SK-N-SH (cell line): ENCODE measurements around the gene PSMB2. TPM values are rescaled to one million over a fixed set of nuclear protein-coding genes. Genes with fewer than 3 reads are reported as not detected.

Experiments
- CTCF ChIA-PET: fragments of 300-600, 350-600 bp; formaldehyde crosslinking; extraction: SDS; loops from one replicate; lab custom pipeline; 2021; lab: Yijun Ruan, JAX
- POLR2A ChIA-PET: fragments of 350-600 bp; sonication (Branson Sonifier 250); formaldehyde crosslinking; extraction: SDS; loops from one replicate; lab custom pipeline; 2020; ENCODE audit warnings: antibody characterized with exemption, inconsistent platforms; lab: Yijun Ruan, JAX
- DNase-seq: peaks from one replicate; pipeline ENCODE4 v3.0.0; 2012
- H2AFZ ChIP-seq: fragments of 200-600 bp; sonication (generic); 2 replicates; pipeline ENCODE4 v1.8.1; 2016; ENCODE audit warnings: antibody characterized with exemption, mild to moderate bottlenecking, low read depth
- H3F3A ChIP-seq: fragments of 200-600 bp; sonication (generic); replicated peaks from 2 replicates; pipeline ENCODE3; 2016; ENCODE audit warnings: antibody characterized with exemption, mild to moderate bottlenecking; ENCODE audit not compliant: insufficient read depth
- H3K27ac ChIP-seq, 2 experiments: fragments of 200-500 bp in 1 of 2; fragments of 200-600 bp in 1 of 2; sonication (Bioruptor generic) in 1 of 2; sonication (generic), shearing (Covaris generic) in 1 of 2; 2 replicates each; pipeline versions ENCODE4 v1.5.1 to v1.6.1; 2014 to 2016; ENCODE audit warnings: low read depth in 2 of 2, inconsistent platforms in 1 of 2, low read length in 1 of 2, mild to moderate bottlenecking in 1 of 2, mixed read lengths in 1 of 2
- H3K27me3 ChIP-seq: fragments of 200-600 bp; sonication (generic), shearing (Covaris generic); 2 replicates; pipeline ENCODE4 v1.6.1; 2016; ENCODE audit warnings: mixed run types; ENCODE audit not compliant: insufficient read depth
- H3K36me3 ChIP-seq, 2 experiments: fragments of 200-500 bp in 1 of 2; fragments of 200-600 bp in 1 of 2; sonication (Bioruptor generic) in 1 of 2; sonication (generic) in 1 of 2; replicated peaks in 1 of 2; 2 replicates each; pipeline versions ENCODE3 to v1.5.1; 2014 to 2016; ENCODE audit warnings: low read length in 1 of 2, mild to moderate bottlenecking in 1 of 2; ENCODE audit not compliant: insufficient read depth in 2 of 2, control insufficient read depth in 1 of 2
- H3K4me1 ChIP-seq, 2 experiments: fragments of 200-500 bp in 1 of 2; fragments of 200-600 bp in 1 of 2; sonication (Bioruptor generic) in 1 of 2; sonication (generic), shearing (Covaris generic) in 1 of 2; 2 replicates each; pipeline versions ENCODE4 v1.5.1 to v1.6.1; 2014 to 2016; ENCODE audit warnings: low read depth in 1 of 2, low read length in 1 of 2, mixed run types in 1 of 2; ENCODE audit not compliant: insufficient read depth in 2 of 2, control insufficient read depth in 1 of 2
- H3K4me2 ChIP-seq: fragments of 200-600 bp; sonication (generic), shearing (Covaris generic); 2 replicates; pipeline ENCODE4 v1.6.1; 2017; ENCODE audit warnings: mixed run types
- H3K4me3 ChIP-seq, 2 experiments: fragments of 200-500 bp in 1 of 2; fragments of 200-600 bp in 1 of 2; sonication (Bioruptor generic) in 1 of 2; sonication (generic), shearing (Covaris generic) in 1 of 2; 2 replicates each; pipeline versions ENCODE4 v1.5.1 to v1.8.1; 2014 to 2016; ENCODE audit warnings: low read depth in 2 of 2, inconsistent platforms in 1 of 2, low read length in 1 of 2, mild to moderate bottlenecking in 1 of 2, mixed read lengths in 1 of 2, moderate library complexity in 1 of 2
- H3K79me2 ChIP-seq: fragments of 200-600 bp; sonication (generic); 2 replicates; pipeline ENCODE4 v1.8.1; 2017; ENCODE audit warnings: mild to moderate bottlenecking; ENCODE audit not compliant: insufficient read depth
- H3K9ac ChIP-seq: fragments of 200-600 bp; sonication (generic); 2 replicates; pipeline ENCODE4 v1.6.1; 2017; ENCODE audit warnings: mixed run types
- H3K9me2 ChIP-seq: fragments of 200-600 bp; sonication (generic); 2 replicates; pipeline ENCODE4 v1.6.1; 2017; ENCODE audit warnings: mixed run types
- H3K9me3 ChIP-seq: fragments of 200-600 bp; sonication (generic); 2 replicates; pipeline ENCODE4 v1.6.1; 2017; ENCODE audit warnings: mixed run types, mild to moderate bottlenecking, moderate library complexity
- H4K20me1 ChIP-seq: fragments of 200-600 bp; sonication (generic); 2 replicates; pipeline ENCODE4 v1.6.1; 2017; ENCODE audit warnings: mild to moderate bottlenecking, mixed run types; ENCODE audit not compliant: insufficient read depth
- CHD2 ChIP-seq: fragments of 150-350 bp; IDR thresholded peaks from 2 replicates; pipeline ENCODE4 v1.6.1; 2018; ENCODE audit warnings: low read length; ENCODE audit not compliant: partially characterized antibody
- ELF1 ChIP-seq: IDR thresholded peaks from 2 replicates; pipeline ENCODE4 v1.4.0; 2012
- EP300 ChIP-seq, 2 experiments: IDR thresholded peaks; 2 replicates each; pipeline versions ENCODE4 v1.4.0 to v1.6.1; 2012; ENCODE audit warnings: borderline replicate concordance in 1 of 2, low read depth in 1 of 2, low read length in 1 of 2
- FOXJ3 ChIP-seq: sonication (generic); formaldehyde crosslinking; IDR thresholded peaks from 2 replicates; pipeline ENCODE4 v1.5.1; 2020; ENCODE audit warnings: mild to moderate bottlenecking, missing genetic modification reagents
- IRF3 ChIP-seq: fragments of 150-350 bp; IDR thresholded peaks from 2 replicates; pipeline ENCODE4 v1.6.1; 2016; ENCODE audit warnings: mild to moderate bottlenecking, low read depth, low read length
- JUND ChIP-seq: IDR thresholded peaks from 2 replicates; pipeline ENCODE4 v1.4.0; 2012
- MAX ChIP-seq: IDR thresholded peaks from 2 replicates; pipeline ENCODE4 v1.4.0; 2012; ENCODE audit warnings: low read depth
- MEF2A ChIP-seq: IDR thresholded peaks from 2 replicates; pipeline ENCODE4 v1.4.0; 2012; ENCODE audit warnings: low read depth, borderline replicate concordance
- MXI1 ChIP-seq: IDR thresholded peaks from 2 replicates; pipeline ENCODE4 v1.6.1; 2012; ENCODE audit warnings: mild to moderate bottlenecking, low read depth, low read length, improper control_type of control experiment
- PBX3 ChIP-seq: IDR thresholded peaks from 2 replicates; pipeline ENCODE4; 2012
- POLR2AphosphoS5 ChIP-seq: IDR thresholded peaks from 2 replicates; pipeline ENCODE4 v1.6.1; 2012; ENCODE audit warnings: low read depth, low read length
- RAD21 ChIP-seq: IDR thresholded peaks from 2 replicates; pipeline ENCODE4 v1.6.1; 2012; ENCODE audit warnings: mild to moderate bottlenecking, low read length
- REST ChIP-seq: IDR thresholded peaks from 2 replicates; pipeline ENCODE4 v1.6.1; 2012; ENCODE audit warnings: mild to moderate bottlenecking, low read depth, low read length, moderate library complexity
- RFX5 ChIP-seq: IDR thresholded peaks from 2 replicates; pipeline ENCODE4 v1.6.1; 2012; ENCODE audit warnings: mild to moderate bottlenecking, improper control_type of control experiment, low read length
- SIN3A ChIP-seq: IDR thresholded peaks from 2 replicates; pipeline ENCODE4 v1.6.1; 2012; ENCODE audit warnings: low read depth, mild to moderate bottlenecking, low read length, moderate library complexity, borderline replicate concordance
- TCF12 ChIP-seq: IDR thresholded peaks from 2 replicates; pipeline ENCODE4 v1.4.0; 2012
- TEAD4 ChIP-seq: IDR thresholded peaks from 2 replicates; pipeline ENCODE4 v1.4.0; 2012; ENCODE audit warnings: mild to moderate bottlenecking, borderline replicate concordance; ENCODE audit not compliant: insufficient read depth
- YY1 ChIP-seq: IDR thresholded peaks from 2 replicates; pipeline ENCODE4 v1.4.0; 2012; ENCODE audit warnings: low read depth, mild to moderate bottlenecking
- ZBTB33 ChIP-seq: IDR thresholded peaks from 2 replicates; pipeline ENCODE4 v1.4.0; 2012; ENCODE audit warnings: low read depth, borderline replicate concordance
- WGBS: methylation state at CpG from one replicate; pipeline ENCODE4 v1.1.6; 2017; ENCODE audit warnings: low lambda C conversion rate; 5-methylcytosine and 5-hydroxymethylcytosine counted together
- polyA plus RNA-seq, 3 experiments: library from polyadenylated mRNA; depleted of rRNA; stranded (reverse); fragments of >200 nt; gene quantifications; 2 replicates each; pipeline ENCODE4 v1.2.3, GENCODE V29; 2012

Gene PSMB2
- polyA plus RNA-seq, 1 of the 3 experiments (the other 2 are of a cell fraction), result 83.5 TPM

GRCh38 chr1:35588197-35588910 lies 53.0 kb downstream of the PSMB2 start:
- Histone ChIP-seq H2AFZ (no peak overlapping the region), H3K9ac (no peak overlapping the region), H3K27ac (no peak overlapping the region), H3K36me3 (no peaks in the 10 kb centered on the region), H3K79me2 (no peaks in the 10 kb centered on the region), H3F3A (no peaks in the 10 kb centered on the region), H3K9me3 (no peaks in the 10 kb centered on the region), H3K4me2 (no peak overlapping the region), H4K20me1 (no peaks in the 10 kb centered on the region)
- WGBS, result 89% methylated on average over 17 of the region's 21 CpGs
- no peak for DNase-seq
- POLR2A ChIA-PET, result no interaction called here
- TF ChIP-seq RAD21 (no peak), JUND (no peak), MAX (no peak), TEAD4 (no peak), ELF1 (no peak), MXI1 (no peak), POLR2AphosphoS5 (no peak), CHD2 (no peak), SIN3A (no peak), ZBTB33 (no peak), REST (no peak), PBX3 (no peak), FOXJ3 (CRISPR knock-in tag) (no peak), EP300 (IDR thresholded peaks at IDR 0.05; ENCODE audit: borderline replicate concordance in 1 of 2, low read depth in 1 of 2, low read length in 1 of 2) (no peak), RFX5 (no peak), TCF12 (no peak), IRF3 (no peak), YY1 (no peak), MEF2A (no peak)
- TF ChIP-seq, all 33 proteins: peak for 0
- Histone ChIP-seq H3K4me3 (no peak overlapping the region), H3K4me1 (no peaks in the 10 kb centered on the region), H3K9me2 (no peaks in the 10 kb centered on the region), H3K27me3 (no peaks in the 10 kb centered on the region)
- CTCF ChIA-PET, result interaction anchor here (1.3 kb wide), 1 partner anchor 138 kb away, joined by 5 read pairs; no protein-coding TSS in a partner anchor
